HG03103 (cell line): ENCODE results near the gene CIAO1.
"Not testable (repeated sequence)": the region's sequence is repeated elsewhere in the genome, so short reads cannot be mapped to it uniquely, and the experiment has no call there.

ENCODE experiments used
- ATAC-seq: cut with Tn5 transposase; IDR thresholded peaks from one replicate; pipeline ENCODE4 v1.9.1; 2021; ENCODE audit warnings: low read depth; ENCODE audit not compliant: unreplicated experiment

CIAO1 gene

DNA sequence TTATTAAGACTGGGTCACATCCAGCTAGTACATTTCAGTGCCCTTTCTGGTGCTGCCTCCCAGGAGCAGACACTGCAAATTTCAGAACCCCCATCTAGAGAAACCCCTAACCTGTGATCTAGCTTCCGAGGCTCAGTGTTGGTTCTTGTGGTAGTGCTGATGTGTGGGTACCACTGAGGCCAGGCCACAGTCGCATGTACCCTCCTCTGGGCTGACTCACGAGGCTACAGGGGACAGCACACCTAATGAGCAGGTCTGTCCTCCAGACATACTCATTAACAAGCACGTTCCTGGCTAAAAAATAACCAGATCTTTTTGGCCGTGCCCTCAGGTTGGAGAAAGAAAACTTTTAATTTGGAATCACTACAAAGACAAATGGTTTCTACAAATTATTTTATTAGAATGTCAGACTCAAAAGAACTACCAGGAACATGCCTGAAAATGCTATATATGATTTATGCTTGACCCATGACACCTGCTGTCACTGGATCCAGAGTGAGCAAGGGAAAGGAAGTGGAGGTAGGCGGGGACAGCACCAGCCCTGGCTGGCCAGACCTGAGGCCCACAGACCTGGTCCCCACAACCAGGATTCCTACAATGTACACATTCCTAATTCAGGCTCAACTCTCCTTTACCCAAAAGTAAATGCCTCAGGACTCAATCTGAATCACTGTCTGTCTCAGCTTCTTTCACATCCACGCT is 8.5 kb downstream of the CIAO1 start:
- ATAC-seq: no peak

DNA sequence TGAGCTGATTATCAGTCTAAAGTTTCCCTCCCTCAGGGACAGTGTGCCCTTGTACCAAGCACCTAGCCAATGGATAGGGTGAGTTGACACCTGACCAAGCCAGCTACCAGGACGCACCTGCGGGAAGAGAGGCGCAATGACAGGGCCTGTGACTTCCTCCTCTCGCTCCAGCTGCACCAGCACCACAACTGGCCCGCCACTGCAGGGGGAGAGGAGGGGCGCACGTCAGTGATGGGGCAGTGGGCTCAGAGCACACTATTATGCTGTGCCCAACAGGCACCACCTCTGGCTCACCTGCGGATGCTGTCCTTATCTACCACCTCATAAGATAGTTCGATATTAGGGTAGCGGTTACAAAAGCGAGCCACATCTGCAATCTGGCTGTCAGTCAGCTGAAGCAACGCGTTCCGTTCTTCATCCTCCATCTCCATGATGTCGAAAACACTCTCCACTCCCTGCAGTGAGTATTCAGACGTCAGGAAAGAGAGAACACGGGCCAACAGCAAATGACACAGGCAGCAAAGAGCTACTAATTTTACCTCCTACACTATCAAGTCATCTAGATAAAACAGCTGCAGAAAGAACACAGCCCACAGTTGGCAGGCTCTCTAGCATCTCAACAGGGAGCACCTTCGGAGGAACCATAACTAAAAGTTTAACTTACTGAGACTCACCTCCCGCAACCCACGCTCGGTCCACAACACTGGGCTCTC is 10.9 kb downstream of the CIAO1 start:
- ATAC-seq: no peak

GRCh38 chr2:96287273-96287856 is 21.3 kb downstream of the CIAO1 start:
- ATAC-seq: no peak

DNA sequence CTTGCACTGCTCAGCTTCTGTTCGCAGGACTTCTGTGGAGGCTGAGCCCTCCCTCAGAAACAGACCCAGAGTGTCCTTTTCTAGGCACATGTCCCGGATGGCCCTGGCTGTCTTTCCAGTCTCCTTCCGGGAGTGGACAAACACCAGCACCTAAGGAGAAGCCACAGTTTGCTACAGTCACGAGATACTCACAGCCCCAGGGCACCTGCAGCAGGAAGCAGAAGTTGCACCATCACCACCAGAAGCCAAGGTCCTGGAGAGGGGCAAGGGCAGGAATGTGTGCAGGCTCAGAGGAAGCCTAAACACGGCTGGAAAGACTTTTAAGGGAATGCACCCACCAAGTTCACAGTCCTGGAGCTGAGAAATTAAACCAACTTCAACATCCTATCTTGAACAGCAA is 25.7 kb downstream of the CIAO1 start:
- ATAC-seq: no peak

GRCh38 chr2:96294271-96294670 is 28.2 kb downstream of the CIAO1 start:
- not testable (repeated sequence) for ATAC-seq

DNA sequence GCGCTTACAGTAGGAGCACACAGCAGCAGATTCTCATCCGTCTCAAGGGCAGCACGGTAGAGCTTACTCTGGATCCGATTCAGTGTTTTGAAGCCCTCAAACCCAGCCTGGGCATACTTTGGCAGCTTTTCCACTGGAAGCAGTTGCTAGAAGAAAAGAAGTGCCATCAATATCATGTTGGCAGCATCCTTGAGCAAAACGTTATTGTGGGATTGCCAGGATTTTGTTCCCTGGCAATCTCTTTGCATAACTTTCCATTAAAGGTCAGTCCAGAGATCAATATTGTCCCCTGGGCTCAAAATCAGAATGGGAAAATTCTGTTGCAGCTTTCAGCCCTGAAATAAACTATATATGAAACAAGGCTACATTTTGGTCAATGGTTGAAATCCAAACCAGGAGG is 30.9 kb downstream of the CIAO1 start:
- no peak for ATAC-seq

- no peak for ATAC-seq
These were observed 35.8 kb downstream of the CIAO1 start for GRCh38 chr2:96301865-96302264.

DNA sequence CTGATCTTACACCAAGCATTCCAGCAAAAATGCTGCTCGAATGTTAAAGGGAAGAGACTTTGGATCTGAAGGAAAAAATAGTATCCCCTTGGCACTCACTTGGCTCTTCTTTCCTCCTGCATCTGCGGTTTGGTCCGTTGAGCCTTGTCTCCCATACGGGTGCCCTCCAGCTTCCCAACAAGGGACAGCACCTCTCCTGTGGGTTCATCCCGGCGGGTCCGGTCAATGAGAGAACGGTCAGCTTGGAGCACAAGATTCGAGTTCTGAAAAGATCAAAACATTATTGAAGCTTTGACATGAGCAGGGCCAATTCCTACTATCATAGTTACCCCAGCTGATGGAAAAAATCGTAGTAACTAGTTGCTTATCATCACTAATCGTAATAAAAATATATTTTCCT is 38.6 kb downstream of the CIAO1 start:
- no peak for ATAC-seq

GRCh38 chr2:96305091-96305978 is 39.3 kb downstream of the CIAO1 start, which contains the start of gene SNRNP200:
TSS of gene SNRNP200 (minus strand) at chr2:96305546. CDS start at chr2:96305437, 109 bp downstream.
- peak; percentile 94 for ATAC-seq

- no peak for ATAC-seq
These were observed 39.9 kb downstream of the CIAO1 start for GRCh38 chr2:96305979-96306308.

- ATAC-seq: no peak
These were observed 40.3 kb downstream of the CIAO1 start for GRCh38 chr2:96306370-96306769.

DNA sequence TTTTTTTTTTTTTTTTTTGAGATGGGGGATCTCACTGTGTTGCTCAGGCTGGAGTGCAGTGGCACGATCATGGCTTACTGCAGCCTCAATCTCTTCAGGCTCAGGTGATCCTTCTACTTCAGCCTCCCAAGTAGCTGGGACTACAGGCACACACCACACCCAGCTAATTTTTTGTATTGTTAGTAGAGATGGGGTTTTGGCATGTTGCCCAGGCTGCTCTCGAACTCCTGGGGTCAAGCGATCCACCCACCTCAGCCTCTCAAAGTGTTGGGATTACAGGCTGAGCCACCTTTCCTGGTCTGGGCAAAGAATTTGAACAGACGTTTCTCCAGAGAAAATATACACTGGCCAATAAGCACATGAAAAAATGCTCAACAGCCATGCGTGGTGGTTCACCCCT is 42.2 kb downstream of the CIAO1 start:
- ATAC-seq: no peak

- ATAC-seq: no peak
These were observed 49.0 kb downstream of the CIAO1 start for GRCh38 chr2:96315005-96315399.

DNA sequence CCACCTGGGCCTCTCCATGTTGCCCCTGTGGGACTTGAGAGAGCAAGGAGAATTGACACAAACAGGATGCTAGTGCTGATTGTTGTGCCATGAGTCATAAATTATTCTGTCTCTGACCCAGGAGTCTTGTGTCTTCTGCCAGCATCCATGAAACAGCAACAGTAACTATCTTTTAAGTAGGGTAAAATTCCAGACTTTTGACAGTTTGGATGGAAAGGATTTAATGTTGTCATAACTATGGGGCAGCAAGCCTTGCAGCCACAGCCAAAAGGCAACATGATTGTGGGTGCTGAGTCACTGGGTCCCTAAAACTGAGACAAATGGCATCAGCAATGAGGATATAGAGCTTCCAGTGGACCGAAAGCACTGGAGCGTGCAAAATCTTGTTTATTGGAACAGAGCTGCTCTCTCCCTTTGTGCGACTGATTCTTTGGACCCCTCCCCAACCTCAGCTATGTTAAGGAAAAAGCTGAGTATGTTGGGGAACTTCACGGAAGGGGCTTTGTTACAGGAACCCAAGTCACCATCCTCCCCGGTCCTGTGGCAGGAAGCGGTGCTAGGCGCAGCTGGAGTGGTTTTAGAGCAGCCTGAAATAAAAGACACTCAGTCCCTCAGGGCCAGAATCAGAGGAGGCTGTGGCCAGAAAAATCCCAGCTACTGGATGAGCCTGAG is 49.5 kb downstream of the CIAO1 start:
- no peak for ATAC-seq

DNA sequence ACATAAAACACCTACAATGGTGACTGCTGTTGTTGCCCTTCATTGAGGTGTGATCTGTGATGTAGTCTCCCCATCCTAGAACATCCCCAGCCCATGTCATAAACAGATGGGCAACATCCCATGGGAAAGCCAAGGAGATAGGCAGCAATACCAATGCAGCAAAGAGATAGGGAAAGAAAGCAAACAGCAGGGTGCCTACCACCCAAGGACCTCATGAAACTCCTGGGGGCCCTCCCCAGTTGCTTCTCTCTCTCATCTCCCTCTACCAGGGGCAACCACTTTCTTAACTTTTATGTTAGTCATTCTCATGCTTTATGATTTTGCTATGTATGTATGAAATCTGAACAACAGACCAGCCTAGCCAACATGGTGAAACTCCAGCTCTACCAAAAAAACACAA is 51.0 kb downstream of the CIAO1 start:
- ATAC-seq: no peak

- no peak for ATAC-seq
These were observed 51.6 kb downstream of the CIAO1 start for GRCh38 chr2:96317584-96317997.

DNA sequence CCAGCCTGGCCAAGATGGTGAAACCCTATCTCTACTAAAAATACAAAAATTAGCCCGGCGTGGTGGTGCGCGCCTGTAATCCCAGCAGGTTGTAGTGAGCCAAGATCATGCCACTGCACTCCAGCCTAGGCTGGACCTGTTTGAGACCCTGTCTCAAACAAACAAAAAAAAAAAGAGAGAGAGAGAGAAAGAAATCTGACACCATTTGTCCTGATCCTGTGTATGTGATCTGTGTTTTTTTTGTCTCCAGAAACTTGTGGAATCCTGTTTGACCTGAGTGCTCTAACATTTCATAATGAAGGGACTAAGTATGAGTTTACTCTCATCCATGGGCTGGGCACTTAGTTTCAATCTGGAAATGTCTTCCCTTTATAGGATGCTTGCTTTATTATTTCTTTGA is 52.7 kb downstream of the CIAO1 start:
- ATAC-seq: no peak

DNA sequence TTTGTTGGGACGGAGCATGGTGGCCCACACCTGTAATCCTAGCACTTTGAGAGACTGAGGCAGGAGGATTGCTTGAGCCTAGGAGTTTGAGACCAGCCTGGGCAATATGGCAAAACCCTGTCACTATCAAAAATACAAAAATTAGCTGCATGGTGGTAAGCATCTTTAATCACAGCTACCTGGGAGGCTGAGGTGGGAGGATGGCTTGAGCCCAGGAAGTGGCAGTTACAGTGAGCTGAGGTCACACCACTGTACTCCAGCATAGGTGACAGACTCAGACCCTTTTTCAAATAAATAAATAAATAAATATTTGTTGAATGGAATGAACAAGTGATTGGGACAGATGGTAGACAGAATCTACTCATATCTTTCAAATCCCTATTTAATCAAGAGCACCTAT is 53.4 kb downstream of the CIAO1 start:
- ATAC-seq: no peak

GRCh38 chr2:96320326-96320725 is 54.3 kb downstream of the CIAO1 start:
- ATAC-seq: no peak
